GM23338 (cell line): ENCODE results near the gene ADAMTS4. TPM values are rescaled to one million over a fixed set of nuclear protein-coding genes. Genes with fewer than 3 reads are reported as not detected.

ENCODE experiments used
- ATAC-seq: fragments of 200-7000 bp; cut with Tn5 transposase; 3 replicates; pipeline ENCODE4 v1.9.1; 2020
- DNase-seq: peaks from one replicate; pipeline ENCODE4 v3.0.0-alpha.2; 2015; ENCODE audit warnings: low spot score
- H2AFZ ChIP-seq: fragments of 200-600 bp; sonication (generic); 2 replicates; pipeline ENCODE4 v1.8.0; 2016; ENCODE audit warnings: antibody characterized with exemption, mild to moderate bottlenecking, moderate library complexity
- H3F3A ChIP-seq: fragments of 200-600 bp; sonication (generic); replicated peaks from 2 replicates; pipeline ENCODE4 v1.8.0; 2017; ENCODE audit warnings: antibody characterized with exemption, mixed run types, low read depth
- H3K27ac ChIP-seq: fragments of 200-600 bp; sonication (generic); 2 replicates; pipeline ENCODE4 v1.6.1; 2016; ENCODE audit warnings: low read depth
- H3K27me3 ChIP-seq: fragments of 200-600 bp; sonication (generic); 2 replicates; pipeline ENCODE4 v1.8.0; 2016; ENCODE audit warnings: mild to moderate bottlenecking, mixed run types, moderate library complexity; ENCODE audit not compliant: insufficient read depth
- H3K36me3 ChIP-seq: fragments of 200-600 bp; sonication (generic); 2 replicates; pipeline ENCODE4 v1.8.0; 2016; ENCODE audit warnings: mild to moderate bottlenecking; ENCODE audit not compliant: insufficient read depth
- H3K4me1 ChIP-seq: fragments of 200-600 bp; sonication (generic); 2 replicates; pipeline ENCODE4 v1.8.0; 2016; ENCODE audit warnings: mild to moderate bottlenecking, moderate library complexity; ENCODE audit not compliant: insufficient read depth
- H3K4me2 ChIP-seq: fragments of 200-600 bp; sonication (generic); 2 replicates; pipeline ENCODE4 v1.7.1; 2017; ENCODE audit warnings: mixed run types
- H3K4me3 ChIP-seq: fragments of 200-600 bp; sonication (generic); 2 replicates; pipeline ENCODE4 v1.6.1; 2016; ENCODE audit warnings: mixed run types
- H3K79me2 ChIP-seq: fragments of 200-600 bp; sonication (generic); replicated peaks from 2 replicates; pipeline ENCODE4 v1.8.0; 2017; ENCODE audit warnings: mild to moderate bottlenecking; ENCODE audit not compliant: insufficient read depth
- H3K9me2 ChIP-seq: fragments of 200-600 bp; sonication (generic); 2 replicates; pipeline ENCODE4 v1.8.0; 2017; ENCODE audit not compliant: insufficient read depth
- H4K20me1 ChIP-seq: fragments of 200-600 bp; sonication (generic); replicated peaks from 2 replicates; pipeline ENCODE4 v1.8.0; 2017; ENCODE audit warnings: mild to moderate bottlenecking; ENCODE audit not compliant: insufficient read depth
- H3K27ac Mint-ChIP-seq: 2 replicates; pipeline ENCODE4 v1.8.0; 2020; ENCODE audit warnings: inconsistent platforms, mild to moderate bottlenecking, moderate library complexity, mixed read lengths
- H3K27me3 Mint-ChIP-seq: 3 replicates; pipeline ENCODE4 v1.8.0; 2022; ENCODE audit warnings: low read depth, mild to moderate bottlenecking, moderate library complexity, mixed read lengths, inconsistent platforms; ENCODE audit not compliant: insufficient read depth, poor library complexity
- H3K36me3 Mint-ChIP-seq: 3 replicates; pipeline ENCODE4 v1.8.0; 2021; ENCODE audit warnings: low read depth, mild to moderate bottlenecking, inconsistent platforms, moderate library complexity, mixed read lengths
- H3K4me1 Mint-ChIP-seq: 3 replicates; pipeline ENCODE4 v1.8.0; 2020; ENCODE audit warnings: mild to moderate bottlenecking, inconsistent platforms, mixed read lengths
- H3K4me3 Mint-ChIP-seq: 3 replicates; pipeline ENCODE4 v1.8.0; 2021; ENCODE audit warnings: moderate library complexity, mild to moderate bottlenecking, inconsistent platforms, mixed read lengths
- H3K9me3 Mint-ChIP-seq: 3 replicates; pipeline ENCODE4 v1.8.0; 2020; ENCODE audit warnings: moderate library complexity, mild to moderate bottlenecking, inconsistent platforms, mixed read lengths
- CREB1 ChIP-seq: fragments of 250-450 bp; sonication (Bioruptor Pico); IDR thresholded peaks from 2 replicates; pipeline ENCODE4 v1.5.0; 2020; ENCODE audit warnings: low read depth, mild to moderate bottlenecking, moderate library complexity
- CTCF ChIP-seq, 2 experiments: fragments of 200-600 bp in 1 of 2; sonication (generic) in 1 of 2; conservative IDR thresholded peaks; 2 replicates each; pipeline versions ENCODE4 v1.5.1 to v1.6.1; 2016 to 2017; ENCODE audit warnings: antibody characterized with exemption in 2 of 2, low read depth in 2 of 2, mild to moderate bottlenecking in 2 of 2, moderate library complexity in 1 of 2
- ETS1 ChIP-seq: IDR thresholded peaks from 2 replicates; pipeline ENCODE4 v1.6.1; 2016; ENCODE audit warnings: antibody characterized with exemption
- EZH2 ChIP-seq: fragments of 200-600 bp; sonication (generic); IDR thresholded peaks from one replicate; pipeline ENCODE4 v1.8.0; 2017; ENCODE audit warnings: antibody characterized with exemption, mild to moderate bottlenecking, low read depth; ENCODE audit not compliant: unreplicated experiment
- EZH2phosphoT487 ChIP-seq: fragments of 200-600 bp; sonication (generic); IDR thresholded peaks from one replicate; pipeline ENCODE4 v1.8.1; 2018; ENCODE audit warnings: antibody characterized with exemption; ENCODE audit not compliant: unreplicated experiment
- JUNB ChIP-seq: IDR thresholded peaks from one replicate; pipeline ENCODE4 v1.6.1; 2016; ENCODE audit warnings: antibody characterized with exemption; ENCODE audit not compliant: unreplicated experiment
- NANOG ChIP-seq: IDR thresholded peaks from 2 replicates; pipeline ENCODE4 v1.6.1; 2016; ENCODE audit warnings: antibody characterized with exemption, borderline replicate concordance
- POLR2AphosphoS5 ChIP-seq: IDR thresholded peaks from 2 replicates; pipeline ENCODE4 v1.6.1; 2016; ENCODE audit warnings: antibody characterized with exemption, low read depth
- REST ChIP-seq: IDR thresholded peaks from one replicate; pipeline ENCODE4 v1.6.1; 2018; ENCODE audit warnings: antibody characterized with exemption; ENCODE audit not compliant: unreplicated experiment
- STAT1 ChIP-seq: IDR thresholded peaks from one replicate; pipeline ENCODE4 v1.6.1; 2016; ENCODE audit warnings: antibody characterized with exemption; ENCODE audit not compliant: unreplicated experiment
- ZNF114 ChIP-seq: fragments of 250-450 bp; sonication (Bioruptor Pico); IDR thresholded peaks from 2 replicates; pipeline ENCODE4 v1.5.0; 2020; ENCODE audit warnings: mild to moderate bottlenecking, moderate library complexity
- ZNF331 ChIP-seq: fragments of 250-450 bp; sonication (Bioruptor Pico); IDR thresholded peaks from 2 replicates; pipeline ENCODE4 v1.5.0; 2020; ENCODE audit warnings: low read depth, mild to moderate bottlenecking, moderate library complexity
- ZNF462 ChIP-seq: fragments of 250-450 bp; sonication (Bioruptor Pico); IDR thresholded peaks from 2 replicates; pipeline ENCODE4 v1.5.0; 2020; ENCODE audit warnings: mild to moderate bottlenecking, moderate library complexity
- polyA plus RNA-seq: library from polyadenylated mRNA; unstranded; fragments of >200 nt; fragmentation: Nextera tagmentation; extraction: Ambion mirVana; gene quantifications from 2 replicates; pipeline ENCODE4 v1.2.1, GENCODE V29; 2016
- total RNA-seq: library from RNA; depleted of rRNA; stranded (reverse); fragments of >200 nt; shearing (Covaris generic); gene quantifications from 2 replicates; pipeline ENCODE4 v1.2.3, GENCODE V29; 2014

Gene ADAMTS4
- total and polyA plus RNA-seq, 2 experiments from 2014 or later, result 1.3 to 5.2 TPM

GRCh38 chr1:161164901-161165610 lies 33.8 kb downstream of the ADAMTS4 start:
- Mint-ChIP-seq H3K27me3 (peaks cover 25% of the 10 kb centered on the region), H3K27ac (no peak overlapping the region), H3K4me3 (peak overlapping the region; percentile 84), H3K4me1 (peaks cover 19% of the 10 kb centered on the region), H3K36me3 (peaks cover 29% of the 10 kb centered on the region), H3K9me3 (no peaks in the 10 kb centered on the region)
- no peaks in the 10 kb centered on the region for H3K9me2 ChIP-seq
- peaks cover 3% of the 10 kb centered on the region; the same call in 1 of the 2 replicates for H3K79me2 ChIP-seq
- peak overlapping the region; percentile 21 for H3K27ac ChIP-seq
- no peaks in the 10 kb centered on the region; the same call in none of the 2 replicates for H3K36me3 ChIP-seq
- no peak for TF ChIP-seq CTCF (conservative IDR thresholded peaks at IDR 0.05; ENCODE audit: low read depth in 2 of 2)
- TF ChIP-seq EZH2phosphoT487, result no peak
- TF ChIP-seq CREB1 (CRISPR knock-in tag), result no peak
- no peak for TF ChIP-seq NANOG
- TF ChIP-seq ETS1, result no peak
- TF ChIP-seq ZNF114, result no peak
- no peak for TF ChIP-seq REST
- no peak for TF ChIP-seq JUNB
- no peak for TF ChIP-seq ZNF462
- no peak for TF ChIP-seq EZH2
- no peak for TF ChIP-seq ZNF331
- TF ChIP-seq POLR2AphosphoS5, result no peak
- TF ChIP-seq STAT1, result no peak
- ATAC-seq (no peak), DNase-seq (peak; percentile 9)
- no peaks in the 10 kb centered on the region for H3K27me3 ChIP-seq
- peak overlapping the region; percentile 80 for H3K4me3 ChIP-seq
- H3K4me2 ChIP-seq, result peak overlapping the region; percentile 89
- H3F3A ChIP-seq, result peaks cover 25% of the 10 kb centered on the region
- no peaks in the 10 kb centered on the region for H4K20me1 ChIP-seq
- H3K4me1 ChIP-seq, result peaks cover 9% of the 10 kb centered on the region; the same call in 1 of the 2 replicates
- no peak overlapping the region for H2AFZ ChIP-seq
